Epithelial cell of prostate (primary cell): ENCODE data around the gene ADCY1.

Experiments
- DNase-seq: peaks from one replicate; pipeline ENCODE4 v3.0.0-alpha.2; 2011; ENCODE audit warnings: low read depth, low spot score
- H3K27ac ChIP-seq: fragments of 450-650 bp; 2 replicates; pipeline ENCODE4 v1.5.1; 2017; ENCODE audit warnings: mild to moderate bottlenecking

ADCY1 gene

DNA sequence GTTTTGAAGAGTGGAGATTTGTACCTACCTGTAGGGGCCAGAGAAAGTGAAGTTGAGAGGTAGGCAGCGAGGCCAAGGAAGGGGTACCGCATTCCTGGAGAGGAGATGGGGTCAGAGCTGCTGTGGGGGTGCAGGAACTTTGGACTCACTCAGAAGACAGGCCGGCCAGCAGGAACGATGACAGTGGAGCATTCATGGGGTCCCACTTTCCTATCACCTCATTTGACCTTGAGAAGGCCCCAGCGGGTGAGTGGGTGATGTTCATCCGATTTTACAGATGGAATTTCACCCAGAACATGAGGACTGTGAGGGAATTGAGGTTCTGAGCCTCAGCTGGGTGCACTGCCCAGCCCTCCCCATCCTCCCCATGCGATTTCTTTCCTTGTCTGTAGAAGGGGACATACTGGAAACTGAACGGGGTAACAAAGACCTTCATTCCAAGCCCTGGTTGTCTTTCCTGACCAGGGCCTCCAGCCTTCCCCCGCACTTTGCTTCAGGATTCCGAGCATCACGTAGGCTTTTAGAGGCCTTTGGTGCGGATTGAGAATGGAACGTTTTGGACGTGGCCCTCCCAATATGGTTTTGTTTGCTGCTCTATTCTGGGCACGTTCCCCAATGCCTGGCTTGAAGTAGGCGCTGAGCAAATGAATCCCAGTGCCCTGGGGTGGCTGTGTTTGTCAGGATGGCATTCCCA lies 87.3 kb downstream of the ADCY1 start:
- no peak overlapping the region for H3K27ac ChIP-seq
- no peak for DNase-seq

- DNase-seq = no peak
- no peak overlapping the region for H3K27ac ChIP-seq
Measured at GRCh38 chr7:45662018-45662417, 87.8 kb downstream of the ADCY1 start.

DNA sequence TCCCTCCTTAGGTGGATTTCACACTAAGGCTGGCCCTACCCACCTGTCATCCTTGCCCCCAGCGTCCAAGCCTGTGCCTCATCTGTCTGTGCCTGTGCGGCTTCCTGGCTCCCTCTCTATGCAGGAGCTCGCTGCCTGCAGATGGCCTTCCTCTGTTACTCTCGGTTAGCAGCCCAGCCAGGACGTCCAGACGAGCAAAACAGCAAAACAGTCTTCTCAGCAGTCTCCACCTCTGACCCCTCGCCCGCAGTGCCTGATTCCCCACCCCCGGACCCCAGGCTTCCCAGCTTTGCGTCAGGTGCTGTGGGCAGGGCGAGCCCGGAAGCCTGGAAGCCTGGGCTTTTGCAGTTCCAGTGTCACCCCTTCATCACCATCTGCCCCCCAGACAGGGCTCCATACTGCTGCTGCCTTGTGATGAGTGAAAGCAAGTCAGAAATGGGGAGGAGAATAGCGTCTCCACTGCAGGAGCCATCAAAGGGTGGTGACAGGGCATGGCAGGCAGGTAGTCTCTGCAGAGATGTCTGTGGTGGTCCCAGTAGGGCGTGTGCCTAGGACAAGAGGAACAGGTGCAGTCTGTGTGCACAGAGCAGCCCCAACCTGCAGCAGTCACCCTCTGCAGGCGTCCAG lies 88.5 kb downstream of the ADCY1 start:
- no peak for DNase-seq

GRCh38 chr7:45663167-45663921 lies 89.2 kb downstream of the ADCY1 start:
- no peak for DNase-seq
- H3K27ac ChIP-seq = no peak overlapping the region

More for the DNA sequence above, 88.5 kb downstream of the ADCY1 start:
- no peak overlapping the region for H3K27ac ChIP-seq

DNA sequence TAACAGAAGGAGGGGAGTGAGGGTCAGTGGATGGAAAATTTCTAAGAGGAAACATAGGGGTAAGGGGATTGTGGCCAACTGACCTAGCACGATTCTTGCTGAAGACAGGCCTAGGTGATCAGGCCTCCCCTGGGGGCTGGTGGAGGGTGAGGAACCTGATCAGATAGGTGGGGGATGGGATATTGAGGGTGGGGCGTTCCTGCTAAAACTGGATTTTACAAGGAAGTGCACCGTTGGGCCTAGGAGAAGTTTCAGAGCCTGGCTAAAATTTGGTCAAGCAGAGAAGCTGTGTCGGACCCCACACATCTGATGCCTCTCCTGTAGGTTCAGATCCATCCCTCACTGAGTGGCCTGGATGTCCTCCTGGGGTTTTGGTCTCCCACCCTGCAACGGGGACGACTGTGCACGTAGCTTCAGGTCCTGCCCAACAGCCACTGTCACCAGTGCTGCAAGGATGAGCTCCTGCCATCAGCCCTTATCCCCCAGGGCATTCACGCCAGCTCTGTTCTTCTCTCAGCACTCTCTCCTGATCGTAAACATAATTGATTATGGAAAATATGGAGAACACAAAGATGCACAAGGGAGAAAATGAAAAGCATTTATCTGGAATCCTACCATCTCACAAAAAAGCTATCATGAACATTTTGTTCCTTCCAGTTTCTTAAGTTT lies 89.9 kb downstream of the ADCY1 start:
- DNase-seq = no peak
- H3K27ac ChIP-seq = no peak overlapping the region

- H3K27ac ChIP-seq = no peak overlapping the region
- DNase-seq = no peak
Measured at GRCh38 chr7:45665172-45665571, 91.0 kb downstream of the ADCY1 start.

DNA sequence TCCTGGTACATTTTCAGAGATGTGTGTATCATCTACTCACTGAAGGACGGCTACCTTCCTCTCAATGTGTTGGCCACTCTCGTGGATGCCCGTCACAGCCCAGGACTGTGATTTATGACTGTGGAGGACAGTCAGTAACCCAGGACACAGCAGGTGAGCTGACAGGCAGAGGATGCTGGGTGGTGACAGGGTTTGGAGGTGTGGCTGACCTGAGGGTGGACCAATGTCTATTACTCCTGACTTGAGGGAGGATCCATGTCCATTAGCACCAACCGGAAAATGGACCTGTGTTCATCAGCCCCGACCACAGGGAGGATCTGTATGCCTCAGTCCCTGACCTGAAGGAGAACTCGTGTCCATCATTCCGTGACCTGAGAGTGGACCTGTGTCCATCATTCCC lies 96.1 kb downstream of the ADCY1 start:
- no peak overlapping the region for H3K27ac ChIP-seq
- DNase-seq = no peak

DNA sequence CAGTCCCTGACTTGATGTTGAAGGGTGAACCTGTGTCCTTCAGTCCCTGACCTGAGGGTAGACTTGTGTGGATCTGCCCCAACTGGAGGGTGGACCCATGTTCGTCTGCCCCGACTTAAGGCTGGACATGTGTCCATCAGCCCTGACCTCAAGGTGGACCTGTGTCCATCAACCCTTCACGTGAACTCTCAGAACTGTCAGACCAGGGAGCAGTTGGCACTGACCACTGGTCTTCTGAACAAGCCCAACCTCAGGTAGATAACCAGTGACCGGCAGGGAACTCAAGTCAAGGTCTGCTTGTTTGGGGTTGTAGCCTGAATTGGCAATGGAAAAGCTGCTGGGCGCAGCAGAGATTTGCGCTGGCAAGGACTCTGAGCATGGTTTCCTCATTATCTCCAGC lies 96.5 kb downstream of the ADCY1 start:
- no peak for DNase-seq
- no peak overlapping the region for H3K27ac ChIP-seq

- H3K27ac ChIP-seq = no peak overlapping the region
- no peak for DNase-seq
Measured at GRCh38 chr7:45677311-45677900, 103.2 kb downstream of the ADCY1 start.

DNA sequence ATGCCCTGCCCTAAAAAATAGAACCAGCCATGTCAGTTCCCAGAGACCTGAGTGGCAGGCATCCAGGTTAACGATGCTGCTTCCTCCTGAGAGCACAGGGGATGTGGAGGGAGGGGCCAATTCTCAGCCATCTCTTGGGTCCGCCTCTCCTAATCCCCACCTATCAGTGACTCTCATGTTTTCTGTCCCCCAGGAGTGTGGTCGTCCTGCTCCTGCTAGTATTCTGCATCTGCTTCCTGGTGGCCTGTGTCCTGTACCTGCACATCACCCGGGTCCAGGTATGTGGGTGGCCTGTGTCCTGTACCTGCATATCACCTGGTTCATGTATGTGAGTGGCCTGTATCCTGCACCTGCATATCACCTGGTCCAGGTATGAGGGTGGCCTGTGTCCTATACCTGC lies 105.3 kb downstream of the ADCY1 start:
- no peak overlapping the region for H3K27ac ChIP-seq
- DNase-seq = no peak

GRCh38 chr7:45680776-45681175 lies 106.6 kb downstream of the ADCY1 start:
- H3K27ac ChIP-seq = no peak overlapping the region
- DNase-seq = no peak

DNA sequence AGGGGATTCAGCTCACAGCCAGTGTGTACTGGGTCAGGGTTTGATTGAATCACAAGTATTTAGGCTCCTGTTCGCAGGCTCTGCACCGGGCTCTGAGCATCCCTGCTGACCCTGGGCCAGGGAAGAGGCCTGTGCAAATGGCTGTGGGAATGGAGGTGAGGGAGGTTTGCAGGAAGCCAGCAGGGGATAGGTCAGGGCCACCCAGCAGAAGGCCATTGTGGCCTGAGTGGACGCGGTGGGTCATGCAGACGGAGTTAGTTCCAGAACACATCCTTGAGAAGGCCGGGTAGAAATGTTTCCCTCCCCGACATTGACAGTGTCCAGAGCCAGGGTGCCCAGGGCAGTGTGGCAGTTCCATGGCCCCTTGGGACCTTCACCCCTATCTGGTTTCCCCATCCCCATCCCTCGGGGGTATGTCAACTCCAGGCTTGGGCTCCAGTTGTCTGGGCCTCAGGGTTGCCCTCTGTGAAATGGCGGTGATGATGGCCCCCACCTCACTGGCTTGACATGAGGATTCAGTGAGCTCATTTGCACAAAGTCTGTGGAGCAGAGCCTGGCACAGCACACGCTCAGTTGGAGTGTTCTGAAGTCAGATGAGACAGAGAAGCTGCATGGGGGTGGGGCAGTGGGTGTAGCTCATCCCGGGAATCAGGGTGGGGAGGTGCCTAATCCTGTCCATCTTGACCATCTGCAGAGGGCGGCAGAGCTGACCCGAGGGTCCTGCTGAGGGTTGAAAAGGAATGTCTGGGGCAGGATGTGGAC lies 107.6 kb downstream of the ADCY1 start:
- no peak overlapping the region for H3K27ac ChIP-seq
- DNase-seq = no peak

GRCh38 chr7:45682358-45682735 lies 108.2 kb downstream of the ADCY1 start:
- no peak overlapping the region for H3K27ac ChIP-seq
- no peak for DNase-seq

GRCh38 chr7:45682836-45683555 lies 108.8 kb downstream of the ADCY1 start:
- no peak for DNase-seq

DNA sequence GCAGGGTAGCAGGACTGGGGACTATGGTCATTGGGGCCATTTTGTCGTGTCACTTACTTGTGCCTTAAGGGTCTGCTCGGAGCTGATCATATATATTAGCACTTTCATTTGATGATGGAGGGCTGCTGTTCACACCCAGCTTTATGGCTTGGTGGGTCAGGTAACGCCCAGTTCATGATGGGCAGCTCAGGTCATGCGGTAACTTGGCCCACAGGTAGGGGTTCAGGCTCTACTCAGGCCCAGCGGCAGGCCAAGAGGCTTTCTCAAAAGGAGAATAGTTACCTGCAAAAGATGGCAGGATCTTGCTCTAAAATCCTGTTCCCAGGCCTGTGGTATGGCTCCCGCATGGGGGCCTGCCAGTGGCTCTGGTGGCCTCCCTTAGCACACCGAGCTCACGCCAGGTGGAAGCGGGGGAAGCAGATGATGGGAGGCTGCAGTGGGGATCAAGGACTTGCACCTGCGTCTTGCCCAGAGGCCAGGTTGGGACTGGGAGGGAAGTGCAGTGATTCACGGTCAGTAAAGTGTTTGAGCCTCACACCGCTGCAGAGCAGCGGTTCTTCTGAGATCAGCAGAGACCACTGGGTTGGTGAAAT lies 109.5 kb downstream of the ADCY1 start:
- no peak for DNase-seq
- no peak overlapping the region for H3K27ac ChIP-seq

More at GRCh38 chr7:45682836-45683555, 108.8 kb downstream of the ADCY1 start:
- no peak overlapping the region for H3K27ac ChIP-seq

GRCh38 chr7:45684910-45685618 lies 110.9 kb downstream of the ADCY1 start:
- DNase-seq = no peak
- no peak overlapping the region for H3K27ac ChIP-seq

DNA sequence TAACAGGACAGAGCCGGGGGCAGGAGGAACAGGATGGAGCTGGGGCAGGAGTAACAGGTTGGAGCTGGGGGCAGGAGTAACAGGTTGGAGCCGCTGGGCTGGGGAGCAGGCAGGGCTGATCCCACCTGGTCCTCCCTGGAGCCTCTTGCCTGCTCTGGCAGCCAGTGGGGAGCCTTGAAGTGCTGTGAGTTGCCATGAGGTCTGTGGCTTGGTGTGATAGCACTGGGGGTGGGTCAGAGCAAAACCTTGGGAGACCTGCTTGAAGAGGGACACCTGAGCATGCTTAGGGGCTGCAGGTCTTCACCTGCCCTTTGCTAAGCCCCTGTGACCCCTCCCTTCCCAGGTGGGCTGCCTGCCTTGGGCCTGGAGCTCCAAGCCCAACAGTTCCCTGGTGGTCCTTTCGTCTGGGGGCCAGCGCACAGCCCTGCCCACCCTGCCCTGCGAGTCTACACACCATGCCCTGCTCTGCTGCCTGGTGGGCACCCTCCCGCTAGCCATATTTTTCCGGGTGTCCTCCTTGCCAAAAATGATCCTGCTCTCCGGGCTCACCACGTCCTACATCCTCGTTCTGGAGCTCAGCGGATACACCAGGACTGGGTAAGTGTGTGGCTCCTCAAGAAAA lies 111.6 kb downstream of the ADCY1 start:
- DNase-seq = no peak
- H3K27ac ChIP-seq = no peak overlapping the region
